Thyroid gland (tissue), 4 donors: ENCODE results near the gene SCIN. TPM values are rescaled to one million over a fixed set of nuclear protein-coding genes. Genes with fewer than 3 reads are reported as not detected.

Experiments
- DNase-seq, 2 donors: peaks; one replicate each; pipeline ENCODE4 v3.0.0-alpha.2; 2019
- H3K27ac ChIP-seq, 3 donors: fragments of 200-600 bp; sonication (generic); 1 replicate in 2 of 3; 2 replicates in 1 of 3; pipeline ENCODE4 v1.5.1; 2016 to 2019; ENCODE audit warnings: mild to moderate bottlenecking in 1 of 3, moderate library complexity in 1 of 3
- H3K27me3 ChIP-seq: fragments of 200-600 bp; sonication (generic); one replicate; pipeline ENCODE4 v1.5.1; 2019
- H3K36me3 ChIP-seq, 2 donors: fragments of 200-600 bp; sonication (generic); one replicate each; pipeline ENCODE4 v1.5.1; 2016 to 2019
- H3K4me1 ChIP-seq, 2 donors: fragments of 200-600 bp; sonication (generic); one replicate each; pipeline ENCODE4 v1.5.1; 2017 to 2019
- H3K4me3 ChIP-seq, 3 donors: fragments of 200-600 bp; sonication (generic); replicated peaks in 1 of 3; 1 replicate in 2 of 3; 2 replicates in 1 of 3; pipeline ENCODE4 v1.5.1; 2016; ENCODE audit warnings: mild to moderate bottlenecking in 1 of 3
- H3K9me3 ChIP-seq: fragments of 200-600 bp; sonication (generic); one replicate; pipeline ENCODE4 v1.5.1; 2017
- CTCF ChIP-seq, 6 experiments: fragments of 200-600 bp in 3 of 6; fragments of 450-650 bp in 3 of 6; sonication (generic) in 3 of 6; IDR thresholded peaks; one replicate each; pipeline ENCODE4 v1.5.1; 2016 to 2019; ENCODE audit warnings: antibody characterized with exemption in 6 of 6, mild to moderate bottlenecking in 2 of 6, inconsistent platforms in 1 of 6, moderate library complexity in 1 of 6
- POLR2A ChIP-seq, 2 donors: fragments of 450-650 bp; IDR thresholded peaks; one replicate each; pipeline ENCODE4 v1.6.1; 2017; ENCODE audit warnings: antibody characterized with exemption in 2 of 2, mild to moderate bottlenecking in 2 of 2, moderate library complexity in 1 of 2
- WGBS, 2 donors: methylation state at CpG; one replicate each; pipeline ENCODE4 v1.1.5; 2017; 5-methylcytosine and 5-hydroxymethylcytosine counted together
- intact Hi-C: fragments of 100-400 bp; cut with DNase I; formaldehyde crosslinking; loops from one replicate; pipeline ENCODE4 v1.15.1; 2023
- total RNA-seq, 4 donors: library from RNA; depleted of rRNA; stranded (reverse); fragments of >200 nt; gene quantifications; one replicate each; pipeline ENCODE4 v1.2.3, GENCODE V29; 2016

SCIN gene
- total RNA-seq, 4 donors from 2014 or later: 0.67 to 8.4 (median 3.5) TPM

- Histone ChIP-seq H3K27me3 (no peaks in the 10 kb centered on the region), H3K27ac (no peak overlapping the region), H3K4me3 (no peak overlapping the region), H3K4me1 (no peaks in the 10 kb centered on the region), H3K36me3 (no peaks in the 10 kb centered on the region), H3K9me3 (no peaks in the 10 kb centered on the region)
- DNase-seq: no peak
- WGBS, 2 donors: 93 to 97% methylated on average over 2 of the region's 2 CpGs
- intact Hi-C loops: no loop called here
- TF ChIP-seq CTCF (IDR thresholded peaks at IDR 0.05): no peak
- no peak for TF ChIP-seq POLR2A (IDR thresholded peaks at IDR 0.05)
These were observed 13.4 kb downstream of the SCIN start for GRCh38 chr7:12583922-12584321.

GRCh38 chr7:12584930-12585329, 14.4 kb downstream of the SCIN start:
- TF ChIP-seq POLR2A (IDR thresholded peaks at IDR 0.05) (no peak), CTCF (IDR thresholded peaks at IDR 0.05) (no peak)
- H3K4me1 ChIP-seq: no peaks in the 10 kb centered on the region
- no peak for DNase-seq
- H3K9me3 ChIP-seq: no peaks in the 10 kb centered on the region
- no peaks in the 10 kb centered on the region for H3K27me3 ChIP-seq
- no peaks in the 10 kb centered on the region for H3K36me3 ChIP-seq
- intact Hi-C loops: no loop called here
- WGBS, 2 donors: 78 to 79% methylated on average over 7 of the region's 7 CpGs
- no peak overlapping the region for H3K27ac ChIP-seq
- H3K4me3 ChIP-seq: no peak overlapping the region

GRCh38 chr7:12586271-12586670, 15.8 kb downstream of the SCIN start:
- no peak overlapping the region for H3K27ac ChIP-seq
- no peak for DNase-seq
- 90 to 92% methylated on average over 4 of the region's 4 CpGs for WGBS, 2 donors

GRCh38 chr7:12588259-12588904, 17.9 kb downstream of the SCIN start:
- intact Hi-C loops: no loop called here
- no peak overlapping the region for H3K27ac ChIP-seq
- no peak for DNase-seq
- H3K36me3 ChIP-seq: no peaks in the 10 kb centered on the region
- no peaks in the 10 kb centered on the region for H3K27me3 ChIP-seq
- 95 to 97% methylated on average over 9 to 10 of the region's 11 CpGs for WGBS, 2 donors
- no peaks in the 10 kb centered on the region for H3K9me3 ChIP-seq
- no peaks in the 10 kb centered on the region for H3K4me1 ChIP-seq
- H3K4me3 ChIP-seq: no peak overlapping the region
- TF ChIP-seq CTCF (IDR thresholded peaks at IDR 0.05): no peak
- no peak for TF ChIP-seq POLR2A (IDR thresholded peaks at IDR 0.05)

More at GRCh38 chr7:12586271-12586670, 15.8 kb downstream of the SCIN start:
- TF ChIP-seq POLR2A (IDR thresholded peaks at IDR 0.05) (no peak), CTCF (IDR thresholded peaks at IDR 0.05) (no peak)
- intact Hi-C loops: no loop called here
- no peak overlapping the region for H3K4me3 ChIP-seq
- H3K4me1 ChIP-seq: no peaks in the 10 kb centered on the region
- no peaks in the 10 kb centered on the region for H3K36me3 ChIP-seq
- no peaks in the 10 kb centered on the region for H3K9me3 ChIP-seq
- H3K27me3 ChIP-seq: no peaks in the 10 kb centered on the region

GRCh38 chr7:12590559-12590958, 20.0 kb downstream of the SCIN start:
- 88 to 90% methylated on average over 7 of the region's 7 CpGs for WGBS, 2 donors
- no peaks in the 10 kb centered on the region for H3K9me3 ChIP-seq
- H3K27ac ChIP-seq: no peak overlapping the region
- no peaks in the 10 kb centered on the region for H3K4me1 ChIP-seq
- DNase-seq: no peak
- H3K36me3 ChIP-seq: no peaks in the 10 kb centered on the region
- no peaks in the 10 kb centered on the region for H3K27me3 ChIP-seq
- intact Hi-C loops: no loop called here
- H3K4me3 ChIP-seq: no peak overlapping the region
- no peak for TF ChIP-seq POLR2A (IDR thresholded peaks at IDR 0.05)
- TF ChIP-seq CTCF (IDR thresholded peaks at IDR 0.05): no peak
